ENCODE measurements around the gene VAMP2. TPM values are rescaled to one million over a fixed set of nuclear protein-coding genes. Genes with fewer than 3 reads are reported as not detected.

VAMP2 gene
- total RNA-seq, 1 experiment from 2014 or later = 5.0 TPM

- Histone ChIP-seq H3K4me2 (ENCODE audit: low read length) (peak overlapping the region; percentile 99), H2AFZ (ENCODE audit: low read length) (peak overlapping the region; percentile 92), H3F3A (ENCODE audit: low read length, unreplicated experiment) (no peaks in the 10 kb centered on the region), H3K4me1 (ENCODE audit: insufficient read depth, low read length) (peaks cover 19% of the 10 kb centered on the region), H3K79me2 (ENCODE audit: low read length) (peaks cover 16% of the 10 kb centered on the region), H3K9me2 (replicated peaks; ENCODE audit: low read length) (no peaks in the 10 kb centered on the region), H3K4me3 (ENCODE audit: low read length) (peak overlapping the region; percentile 88), H3K36me3 (ENCODE audit: low read depth, low read length) (no peaks in the 10 kb centered on the region), H4K20me1 (ENCODE audit: low read length) (no peaks in the 10 kb centered on the region), H3K27me3 (ENCODE audit: low read length) (no peaks in the 10 kb centered on the region), H3K9ac (ENCODE audit: low read length) (peak overlapping the region; percentile 63), H3K27ac (ENCODE audit: low read length) (peak overlapping the region; percentile 41; the same call in 1 of the 2 replicates), H3K9me3 (ENCODE audit: low read length) (no peaks in the 10 kb centered on the region)
- intact Hi-C loops (cut with micrococcal nuclease) = loop anchor here (2.0 kb wide), 1 partner anchor 63 kb away; the partner anchor contains the start of genes CTC1 and PFAS
- ATAC-seq (peak; percentile 0; the same call in 1 of the 2 replicates), DNase-seq (peak; percentile 76)
- BruUV-seq (replicated peaks) = no TSS peak
- TF ChIP-seq EZH2phosphoT487 (IDR thresholded peaks at IDR 0.05; ENCODE audit: borderline replicate concordance, low read length) (no peak), CTCF (conservative IDR thresholded peaks at IDR 0.05; ENCODE audit: low read depth, low read length) (no peak), EZH2 (IDR thresholded peaks at IDR 0.05; ENCODE audit: low read length, unreplicated experiment) (no peak)
- ChIA-PET CTCF (interaction anchor here (1.2 kb wide), 1 partner anchor 126 kb away, joined by 3 read pairs; no protein-coding TSS in a partner anchor), POLR2A (ENCODE audit: unreplicated experiment) (no interaction called here)
These were observed 23.1 kb upstream of the VAMP2 start for GRCh38 chr17:8185582-8186445.

GRCh38 chr17:8176998-8177731, 14.4 kb upstream of the VAMP2 start:
- intact Hi-C loops (cut with micrococcal nuclease) = no loop called here
- no peaks in the 10 kb centered on the region for H3K27me3 ChIP-seq (ENCODE audit: low read length)
- no peaks in the 10 kb centered on the region for H3K36me3 ChIP-seq (ENCODE audit: low read depth, low read length)
- CTCF ChIA-PET = interaction anchor here (0.8 kb wide), 1 partner anchor 11 kb away, joined by 3 read pairs; no protein-coding TSS in a partner anchor
- peak overlapping the region; percentile 76 for H2AFZ ChIP-seq (ENCODE audit: low read length)
- no peaks in the 10 kb centered on the region for H4K20me1 ChIP-seq (ENCODE audit: low read length)
- peaks cover 8% of the 10 kb centered on the region; the same call in 1 of the 2 replicates for H3K79me2 ChIP-seq (ENCODE audit: low read length)
- H3K4me3 ChIP-seq (ENCODE audit: low read length) = peak overlapping the region; percentile 77
- H3F3A ChIP-seq (ENCODE audit: low read length, unreplicated experiment) = peaks cover 9% of the 10 kb centered on the region
- peak overlapping the region; percentile 78 for H3K9ac ChIP-seq (ENCODE audit: low read length)
- H3K27ac ChIP-seq (ENCODE audit: low read length) = no peak overlapping the region
- ATAC-seq = no peak
- POLR2A ChIA-PET (ENCODE audit: unreplicated experiment) = no interaction called here
- TF ChIP-seq EZH2phosphoT487 (IDR thresholded peaks at IDR 0.05; ENCODE audit: borderline replicate concordance, low read length) (no peak), CTCF (conservative IDR thresholded peaks at IDR 0.05; ENCODE audit: low read depth, low read length) (no peak), EZH2 (IDR thresholded peaks at IDR 0.05; ENCODE audit: low read length, unreplicated experiment) (no peak)
- BruUV-seq (replicated peaks) = no TSS peak
- peak overlapping the region; percentile 88 for H3K4me2 ChIP-seq (ENCODE audit: low read length)
- no peaks in the 10 kb centered on the region for H3K9me2 ChIP-seq (replicated peaks; ENCODE audit: low read length)
- H3K9me3 ChIP-seq (ENCODE audit: low read length) = no peaks in the 10 kb centered on the region
- peaks cover 18% of the 10 kb centered on the region for H3K4me1 ChIP-seq (ENCODE audit: insufficient read depth, low read length)
- DNase-seq = no peak

Data from PC-3 (cell line).